ENCODE data around the gene MMEL1.

GRCh38 chr1:2606881-2607621 is 25.8 kb downstream of the MMEL1 start:
- no peak for TF ChIP-seq CTCF (IDR thresholded peaks at IDR 0.05)
- no peak for TF ChIP-seq POLR2A (IDR thresholded peaks at IDR 0.05)

Data from testis (tissue), 2 donors.